IPS-11a (cell line): Measurements from ENCODE around the gene ARL6IP1.
"Not testable (repeated sequence)": the region's sequence is repeated elsewhere in the genome, so short reads cannot be mapped to it uniquely, and the experiment has no call there.

Experiments used
- H3K4me3 ChIP-seq: one replicate; pipeline ENCODE4 v1.5.1; 2013; ENCODE audit warnings: low read depth, low read length, control low read depth

ARL6IP1 gene

GRCh38 chr16:18762713-18763112, 38.6 kb downstream of the ARL6IP1 start:
- not testable (repeated sequence) for H3K4me3 ChIP-seq

- not testable (repeated sequence) for H3K4me3 ChIP-seq
These were observed 41.5 kb downstream of the ARL6IP1 start for GRCh38 chr16:18759598-18760520.

GRCh38 chr16:18757960-18758660, 43.2 kb downstream of the ARL6IP1 start:
- H3K4me3 ChIP-seq: not testable (repeated sequence)

GRCh38 chr16:18756639-18757038, 44.7 kb downstream of the ARL6IP1 start:
- not testable (repeated sequence) for H3K4me3 ChIP-seq

GRCh38 chr16:18742870-18743269, 58.5 kb downstream of the ARL6IP1 start:
- not testable (repeated sequence) for H3K4me3 ChIP-seq
